HG03439 (cell line): ENCODE measurements around the gene ASIC4.

ENCODE experiments used
- ATAC-seq: cut with Tn5 transposase; IDR thresholded peaks from one replicate; pipeline ENCODE4 v1.9.1; 2021; ENCODE audit warnings: mild to moderate bottlenecking, moderate library complexity; ENCODE audit not compliant: unreplicated experiment

The ASIC4 gene

GRCh38 chr2:219566640-219567039 lies 52.4 kb downstream of the ASIC4 start:
- no peak for ATAC-seq

- no peak for ATAC-seq
These were observed 52.8 kb downstream of the ASIC4 start for GRCh38 chr2:219567131-219567530.

- ATAC-seq: no peak
These were observed 53.6 kb downstream of the ASIC4 start for GRCh38 chr2:219567791-219568361.

GRCh38 chr2:219569041-219569440 lies 54.8 kb downstream of the ASIC4 start:
- ATAC-seq: no peak

- no peak for ATAC-seq
These were observed 55.4 kb downstream of the ASIC4 start for GRCh38 chr2:219569635-219570034.

- ATAC-seq: no peak
These were observed 56.1 kb downstream of the ASIC4 start for GRCh38 chr2:219570194-219570923.

- no peak for ATAC-seq
These were observed 56.6 kb downstream of the ASIC4 start for GRCh38 chr2:219570924-219571310.

GRCh38 chr2:219571311-219572236 lies 57.3 kb downstream of the ASIC4 start, which contains the start of gene OBSL1:
TSS of gene OBSL1 (minus strand) at chr2:219571539. CDS start at chr2:219571232, 307 bp downstream.
- ATAC-seq: no peak

- ATAC-seq: no peak
These were observed 58.1 kb downstream of the ASIC4 start, which contains the start of gene INHA for GRCh38 chr2:219572237-219573001. TSS of gene INHA (plus strand) at chr2:219572310. CDS start at chr2:219572375, 65 bp downstream.

GRCh38 chr2:219573166-219573565 lies 58.9 kb downstream of the ASIC4 start:
- no peak for ATAC-seq

- ATAC-seq: no peak
These were observed 60.4 kb downstream of the ASIC4 start for GRCh38 chr2:219574484-219575311.

- ATAC-seq: no peak
These were observed 61.6 kb downstream of the ASIC4 start for GRCh38 chr2:219575566-219576504.

GRCh38 chr2:219576505-219577388 lies 62.5 kb downstream of the ASIC4 start:
- no peak for ATAC-seq

GRCh38 chr2:219578811-219579613 lies 64.7 kb downstream of the ASIC4 start:
- ATAC-seq: no peak

GRCh38 chr2:219581346-219581745 lies 67.1 kb downstream of the ASIC4 start:
- ATAC-seq: no peak
